GM19324 (cell line): ENCODE results near the gene TRAIP.
A peak's percentile ranks its signal among the peaks of the same experiment; 100 is the strongest.
"Not testable (repeated sequence)": the region's sequence is repeated elsewhere in the genome, so short reads cannot be mapped to it uniquely, and the experiment has no call there.

Experiments
- ATAC-seq: cut with Tn5 transposase; IDR thresholded peaks from one replicate; pipeline ENCODE4 v1.9.1; 2021; ENCODE audit warnings: mild to moderate bottlenecking, moderate library complexity; ENCODE audit not compliant: unreplicated experiment, low FRiP score

The TRAIP gene, protein sequence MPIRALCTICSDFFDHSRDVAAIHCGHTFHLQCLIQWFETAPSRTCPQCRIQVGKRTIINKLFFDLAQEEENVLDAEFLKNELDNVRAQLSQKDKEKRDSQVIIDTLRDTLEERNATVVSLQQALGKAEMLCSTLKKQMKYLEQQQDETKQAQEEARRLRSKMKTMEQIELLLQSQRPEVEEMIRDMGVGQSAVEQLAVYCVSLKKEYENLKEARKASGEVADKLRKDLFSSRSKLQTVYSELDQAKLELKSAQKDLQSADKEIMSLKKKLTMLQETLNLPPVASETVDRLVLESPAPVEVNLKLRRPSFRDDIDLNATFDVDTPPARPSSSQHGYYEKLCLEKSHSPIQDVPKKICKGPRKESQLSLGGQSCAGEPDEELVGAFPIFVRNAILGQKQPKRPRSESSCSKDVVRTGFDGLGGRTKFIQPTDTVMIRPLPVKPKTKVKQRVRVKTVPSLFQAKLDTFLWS

DNA sequence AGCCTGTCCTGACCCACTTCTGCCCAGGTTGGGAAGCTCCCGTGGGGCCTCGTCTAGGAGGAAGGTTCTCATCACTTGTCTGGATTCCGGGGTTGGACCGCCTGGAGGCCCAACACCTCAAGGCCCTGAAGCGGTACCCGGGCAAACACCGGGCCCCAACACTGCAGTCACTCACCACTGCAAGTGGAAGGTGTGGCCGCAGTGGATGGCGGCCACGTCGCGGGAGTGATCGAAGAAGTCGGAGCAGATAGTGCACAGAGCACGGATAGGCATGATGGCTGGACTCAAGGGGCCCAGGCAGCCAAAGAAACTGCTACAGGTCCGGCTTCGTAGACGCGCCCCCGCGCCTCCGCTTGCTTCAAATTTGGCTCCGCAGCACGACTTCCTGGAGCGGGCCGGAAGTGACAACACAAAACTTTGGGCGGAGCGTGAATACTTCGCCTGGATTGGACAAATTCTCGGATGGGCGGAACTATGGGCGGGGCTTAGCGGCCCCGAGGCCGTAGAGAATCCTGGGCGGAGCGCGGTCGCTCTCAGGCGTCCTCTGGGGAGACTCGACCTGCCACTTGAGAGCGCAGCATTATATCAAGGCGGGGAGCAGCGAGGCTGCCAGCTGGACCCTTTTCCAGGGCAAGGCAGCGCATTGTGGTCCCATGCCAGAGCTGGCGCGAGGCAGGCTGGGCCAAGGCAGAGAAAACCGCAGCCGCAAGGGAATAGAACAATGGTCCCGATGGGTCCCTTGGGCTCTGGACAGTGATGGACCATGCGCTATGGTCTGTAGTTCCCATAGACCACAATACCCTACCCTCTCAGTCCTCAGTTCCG is at the start of gene TRAIP:
Gene TRAIP, minus strand, starts transcription at position 384 of the 825 bp plus-strand sequence. Its CDS starts 111 bp downstream, at position 273.
- peak; percentile 91 for ATAC-seq

DNA sequence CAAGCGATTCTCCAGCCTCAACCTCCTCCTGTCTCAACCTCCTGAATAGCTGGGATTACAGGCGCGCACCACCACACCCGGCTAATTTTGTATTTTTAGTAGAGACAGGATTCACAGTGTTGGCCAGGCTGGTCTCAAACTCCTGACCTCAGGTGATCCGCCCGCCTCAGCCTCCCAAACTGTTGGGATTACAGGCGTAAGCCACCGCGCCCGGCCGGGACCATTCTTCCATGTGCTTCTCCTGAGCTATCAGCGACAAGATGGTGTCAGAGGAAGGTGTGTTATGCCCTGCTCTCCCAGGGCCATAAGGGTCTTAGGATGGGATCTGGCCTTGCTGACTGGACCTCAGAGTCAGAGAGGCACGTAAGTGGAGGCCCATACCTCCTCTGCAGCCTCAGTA is 48.1 kb upstream of the TRAIP start:
- not testable (repeated sequence) for ATAC-seq

DNA sequence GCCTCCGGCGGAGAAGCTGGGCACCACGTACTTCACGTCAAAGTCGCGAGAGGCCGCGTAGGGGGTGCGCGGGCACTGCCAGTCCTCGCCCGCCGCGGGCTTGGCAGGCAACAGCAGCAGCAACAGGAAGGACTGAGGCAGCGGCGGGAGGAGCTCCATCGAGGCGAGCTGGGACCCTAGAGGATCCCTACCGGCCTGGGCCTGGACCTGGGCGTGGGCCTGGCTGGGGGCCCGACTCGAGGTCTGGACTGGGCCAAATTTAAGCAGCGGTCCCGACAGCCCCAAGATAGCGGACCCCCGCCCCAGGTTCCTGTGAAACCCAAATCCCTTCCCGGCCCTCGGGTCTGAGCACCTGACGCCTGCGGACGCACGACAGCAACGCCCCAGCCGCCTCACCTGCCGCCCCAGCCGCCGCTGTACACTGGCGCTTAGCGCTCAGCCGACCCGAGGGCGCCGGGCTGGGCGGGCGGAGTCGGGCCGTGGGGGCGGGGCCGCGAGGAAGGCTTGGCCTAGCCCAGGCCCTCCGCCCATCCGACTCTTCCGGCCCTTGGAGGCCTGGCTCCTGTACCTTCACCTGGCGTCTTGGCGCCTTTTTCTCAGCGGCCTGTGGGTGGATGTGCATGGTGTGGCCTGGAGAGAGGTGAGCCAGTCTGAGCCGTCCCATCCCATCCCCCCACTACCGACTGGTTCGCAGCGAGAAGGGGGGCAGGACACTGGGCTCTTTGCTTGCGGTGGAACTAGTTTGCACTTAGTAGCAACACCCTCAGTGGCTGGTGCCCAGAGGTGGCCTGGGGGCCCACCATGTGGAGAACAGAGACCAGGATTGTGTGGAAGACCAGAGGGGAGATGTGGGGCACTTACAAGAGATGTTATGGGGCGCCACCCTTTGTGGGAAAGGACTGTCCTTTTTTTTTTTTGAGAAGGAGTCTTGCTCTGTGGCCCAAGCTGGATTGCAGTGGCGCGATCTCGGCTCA is 47.4 kb upstream of the TRAIP start, which contains the start of gene MST1R:
Gene MST1R, minus strand, starts transcription at position 423 of the 974 bp plus-strand sequence. Its CDS starts 264 bp downstream, at position 159.
- no peak for ATAC-seq

DNA sequence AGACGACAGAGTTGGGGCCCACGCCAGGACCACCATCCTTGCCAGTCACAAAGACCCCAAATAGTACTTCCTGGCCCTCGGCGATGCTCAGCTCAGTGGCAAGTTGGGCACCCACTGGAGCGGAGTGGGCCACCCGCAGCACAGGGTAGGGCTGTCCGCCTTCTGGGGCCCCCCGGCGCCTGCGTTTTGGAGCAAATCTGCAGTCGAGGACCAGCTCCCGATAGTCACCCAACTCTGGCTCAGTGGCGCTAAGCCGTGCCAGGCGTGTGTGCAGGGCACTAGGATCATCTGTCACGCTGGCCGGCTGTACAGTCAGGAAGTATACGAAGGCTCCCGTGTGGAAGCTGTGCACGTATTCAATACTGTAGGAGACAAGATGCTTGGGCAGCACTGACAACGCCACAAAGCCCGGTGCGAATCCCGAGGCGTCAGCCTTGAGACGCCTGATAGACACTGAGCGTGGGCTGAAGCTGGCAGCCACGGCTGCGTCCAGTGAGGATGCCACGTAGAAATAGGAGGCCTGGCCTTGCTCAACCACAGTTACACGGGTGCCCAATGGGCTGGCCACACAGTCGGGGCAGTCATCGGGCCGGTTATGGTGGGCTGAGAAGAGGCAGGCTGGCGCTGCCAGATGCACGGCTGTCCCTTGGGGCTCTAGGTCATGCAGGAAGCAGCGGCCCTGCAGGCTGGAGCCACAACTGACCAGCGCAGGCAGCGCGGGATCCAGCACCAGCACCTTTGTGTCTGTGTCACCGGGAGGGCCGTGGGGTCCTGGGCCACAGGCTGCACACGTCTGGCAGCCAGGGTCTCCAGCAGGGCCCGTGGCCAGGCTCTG is 46.4 kb upstream of the TRAIP start:
- ATAC-seq, result no peak

DNA sequence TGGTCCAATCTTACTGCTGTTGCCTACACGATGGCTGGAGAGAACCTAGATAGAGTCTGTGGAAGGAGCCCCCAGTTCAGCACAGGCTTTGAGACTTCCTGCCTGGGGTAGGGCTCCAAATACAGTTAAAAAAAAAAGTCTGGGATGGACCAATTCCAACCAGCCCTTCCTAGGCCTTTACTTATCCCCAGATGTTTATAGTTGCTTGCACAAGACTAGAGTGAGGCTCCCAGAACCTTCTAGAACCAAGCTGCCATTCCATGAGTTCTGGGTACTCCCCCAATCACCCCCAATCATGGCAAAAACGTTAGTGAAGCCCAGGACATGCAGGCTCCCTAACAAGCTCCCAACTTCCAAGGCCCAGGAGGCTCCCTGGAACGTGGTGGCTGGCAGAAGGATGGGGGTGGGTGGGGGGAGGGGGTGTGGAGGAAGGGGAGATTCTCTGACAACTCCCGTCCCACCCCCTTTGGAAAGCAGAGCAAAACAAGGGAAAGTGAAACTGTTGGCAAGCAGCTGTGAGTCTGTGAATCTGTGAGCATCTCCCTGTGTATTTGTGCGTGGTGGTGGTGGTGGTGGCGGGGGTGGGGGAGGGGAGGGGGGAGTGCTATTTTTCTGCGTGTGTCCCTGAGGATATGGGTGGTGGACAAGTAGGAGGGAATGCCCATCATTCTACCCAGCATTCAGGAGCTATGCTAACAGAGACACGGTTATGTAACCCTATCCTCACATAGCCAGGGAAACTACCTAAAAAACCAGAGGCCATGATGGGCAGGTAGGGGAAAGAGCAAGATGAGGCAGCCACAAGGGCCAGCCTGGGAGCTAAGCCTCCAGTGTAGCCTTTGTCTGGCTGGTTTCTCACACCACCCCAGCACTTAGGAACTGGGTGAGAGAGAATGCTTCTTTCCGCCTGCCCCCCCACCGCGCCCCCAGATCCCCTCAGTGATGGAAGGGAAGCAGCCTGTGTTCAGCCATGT is 45.3 kb upstream of the TRAIP start:
- ATAC-seq, result no peak

DNA sequence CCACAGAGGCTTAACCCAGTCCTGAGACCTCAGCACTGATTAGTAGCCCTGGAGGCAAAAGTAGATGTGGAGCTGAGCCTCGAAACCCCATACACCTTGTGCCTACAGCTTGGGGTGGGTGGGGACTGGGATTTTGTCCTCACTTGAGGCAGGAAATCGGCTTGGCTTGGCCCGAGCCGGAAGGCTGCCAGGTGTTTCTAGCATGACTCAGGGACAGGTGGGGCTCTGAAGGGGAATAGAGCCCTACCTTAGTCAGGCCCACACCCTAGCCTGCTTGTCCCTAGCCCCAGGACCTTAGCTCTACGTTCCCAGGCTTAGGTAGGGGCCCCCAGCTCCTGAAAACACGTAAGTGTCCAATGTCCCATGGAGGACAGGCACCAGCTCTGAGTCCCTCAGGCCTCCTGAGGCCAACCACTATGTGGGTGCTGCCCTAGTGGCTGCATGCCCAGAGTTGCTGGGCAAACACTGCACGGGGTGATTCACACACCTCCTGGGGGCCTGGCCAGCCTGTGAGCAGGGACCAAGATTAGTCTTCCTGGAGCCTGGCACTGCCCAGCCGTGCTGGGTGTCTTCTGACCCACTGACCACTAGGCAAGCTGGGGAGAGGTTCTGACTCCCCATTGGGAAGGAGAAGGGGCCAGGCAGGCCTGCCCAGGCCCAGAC is 44.3 kb upstream of the TRAIP start:
- ATAC-seq, result no peak

DNA sequence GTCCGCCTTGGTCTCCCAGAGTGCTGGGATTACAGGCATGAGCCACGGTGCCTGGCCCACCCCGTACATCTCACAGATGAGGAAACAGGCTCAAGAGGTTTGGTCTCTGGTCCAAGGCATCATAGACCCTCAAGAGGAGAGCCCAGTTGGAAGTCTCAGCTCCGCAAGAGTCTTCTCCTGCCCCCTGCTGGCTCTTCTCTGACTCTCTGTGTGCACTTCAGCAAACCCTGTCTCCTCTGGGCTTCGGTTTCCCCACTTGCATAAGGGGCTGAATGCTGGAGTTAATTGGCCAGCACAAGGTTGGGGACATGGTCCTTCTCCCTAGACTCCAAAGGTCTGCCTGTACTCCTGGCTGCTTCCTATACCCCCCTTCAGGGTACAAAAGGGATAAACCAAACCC is 43.5 kb upstream of the TRAIP start:
- no peak for ATAC-seq

DNA sequence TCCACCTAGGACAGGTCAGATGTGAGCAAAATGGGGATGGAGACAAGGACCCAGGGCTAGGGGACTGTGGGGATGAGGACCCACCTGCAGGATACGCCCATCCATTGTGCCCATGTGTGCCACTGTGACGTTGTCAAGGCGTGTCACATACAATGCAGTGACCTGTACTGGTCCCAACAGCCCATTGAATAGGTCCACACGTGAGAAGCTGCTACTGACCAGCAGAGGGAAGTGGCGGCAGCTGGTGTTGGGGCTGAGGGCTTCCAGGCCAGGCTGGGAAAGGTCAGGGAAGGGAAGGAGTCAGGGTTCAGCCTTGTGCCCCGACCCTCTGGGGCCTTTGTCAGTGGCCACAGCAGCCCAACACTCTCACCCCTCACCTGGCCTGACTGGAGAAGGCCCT is 42.6 kb upstream of the TRAIP start:
- ATAC-seq, result no peak

DNA sequence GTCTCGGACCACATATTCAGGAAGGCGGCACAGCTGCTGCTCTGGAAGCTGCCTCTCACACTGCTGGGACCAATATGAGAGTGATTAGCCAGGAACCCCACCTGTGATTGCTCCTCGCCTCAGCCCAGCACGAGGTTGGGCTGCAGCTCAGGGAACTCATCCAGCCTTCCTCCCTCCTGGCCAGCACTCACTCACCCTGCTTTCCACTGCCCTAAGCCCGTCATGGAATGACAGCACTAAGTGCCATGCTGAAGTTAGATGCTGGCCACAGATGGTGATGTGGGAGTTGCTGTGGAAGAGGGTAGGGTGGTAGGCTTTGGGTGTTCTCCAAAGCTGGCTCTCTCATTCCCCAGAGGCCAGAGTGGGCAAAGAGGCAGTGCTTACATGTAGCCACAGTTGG is 40.0 kb upstream of the TRAIP start:
- ATAC-seq, result no peak

DNA sequence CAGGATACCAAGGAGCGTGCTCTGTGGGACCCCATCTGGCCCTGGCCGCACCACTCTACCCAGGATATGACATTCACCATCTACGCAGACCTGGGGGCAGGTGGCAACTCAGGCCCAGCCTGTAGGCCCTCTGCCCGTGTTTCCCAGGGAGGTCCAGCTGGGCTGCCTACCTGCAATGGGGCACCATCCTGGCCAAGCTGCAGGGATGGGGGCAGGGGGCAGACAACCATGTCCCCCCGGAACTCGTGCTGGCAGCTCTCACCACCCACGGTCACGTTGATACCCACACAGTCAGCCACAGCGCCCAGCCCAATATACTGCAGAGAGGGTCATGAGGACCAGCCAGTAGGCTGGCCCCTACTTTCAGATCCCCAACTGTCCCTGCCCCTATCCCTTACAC is 39.4 kb upstream of the TRAIP start:
- ATAC-seq, result no peak

DNA sequence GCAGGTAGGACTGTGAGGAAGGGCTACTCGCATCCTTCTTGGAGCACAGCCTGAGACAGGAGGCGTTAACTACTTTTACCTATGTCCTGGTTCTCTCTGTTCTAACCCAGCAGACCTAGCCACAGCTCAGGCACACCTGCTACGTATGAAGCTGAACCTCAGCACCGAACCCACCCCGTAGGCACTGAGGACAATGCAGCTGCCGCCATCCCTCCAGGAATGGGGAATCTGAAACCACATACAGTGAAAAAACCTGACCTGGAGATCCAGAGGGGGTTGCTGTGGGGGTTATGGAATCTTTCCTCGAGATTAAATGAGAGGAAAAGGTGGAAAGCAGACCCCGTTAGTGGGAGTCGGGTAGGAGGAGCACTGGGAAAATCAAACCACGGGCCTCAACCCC is 32.9 kb upstream of the TRAIP start:
- ATAC-seq, result no peak

DNA sequence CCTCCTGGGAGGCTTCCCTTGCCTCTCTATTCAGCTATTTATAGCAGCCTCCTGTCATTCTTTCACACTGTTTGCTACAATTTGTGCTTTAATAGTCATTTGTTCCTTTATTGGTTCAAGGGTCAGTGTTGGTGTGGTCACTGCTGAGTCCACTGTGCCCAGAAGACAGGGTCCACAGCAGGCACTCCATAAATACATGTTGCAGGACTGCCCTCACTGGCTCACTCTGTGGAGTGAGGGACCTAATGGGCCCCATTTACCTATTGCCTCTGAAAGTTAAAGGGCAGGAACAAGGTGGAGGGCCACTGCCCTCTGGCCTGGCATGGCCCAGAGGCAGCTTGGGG is 30.5 kb upstream of the TRAIP start:
- ATAC-seq, result no peak

DNA sequence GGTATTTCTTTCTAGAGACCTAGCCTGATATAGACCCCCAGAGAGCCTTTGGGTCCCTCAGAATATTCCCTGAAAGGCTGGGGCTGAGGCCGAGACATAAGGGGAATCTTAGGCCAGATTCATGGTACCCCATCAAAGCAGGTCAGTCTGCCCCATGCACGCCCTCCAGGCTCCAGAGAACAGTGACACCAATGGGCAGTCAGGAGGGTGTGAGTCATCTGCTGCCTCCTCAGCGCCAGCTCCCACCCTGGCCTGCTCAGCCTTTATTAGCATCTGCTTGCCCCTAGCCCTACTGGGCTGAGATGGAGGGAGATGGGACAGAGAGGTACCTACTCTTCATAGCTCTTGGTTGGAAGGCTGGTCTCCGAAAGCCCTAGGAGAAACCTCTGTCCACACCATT is 27.6 kb upstream of the TRAIP start:
- ATAC-seq, result no peak

DNA sequence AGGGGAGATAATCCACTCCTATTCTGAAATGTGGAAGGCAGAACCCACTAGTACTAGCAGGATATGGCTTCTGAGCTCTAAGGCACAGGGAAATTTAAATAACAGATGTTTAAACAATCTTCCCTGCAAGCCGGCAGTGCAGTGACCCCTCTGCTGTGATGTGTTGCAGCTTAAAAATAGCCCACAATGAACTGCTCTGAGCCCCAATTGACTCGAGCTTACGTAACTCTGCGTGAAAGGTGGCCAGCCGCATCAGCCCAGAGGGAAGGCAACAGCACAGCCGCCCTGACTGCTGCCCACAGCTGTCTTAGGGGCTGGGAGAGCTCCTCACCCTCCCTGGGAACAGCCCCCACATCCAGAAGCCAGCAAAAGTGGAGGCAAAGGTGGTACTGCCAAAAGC is 25.8 kb upstream of the TRAIP start:
- no peak for ATAC-seq

DNA sequence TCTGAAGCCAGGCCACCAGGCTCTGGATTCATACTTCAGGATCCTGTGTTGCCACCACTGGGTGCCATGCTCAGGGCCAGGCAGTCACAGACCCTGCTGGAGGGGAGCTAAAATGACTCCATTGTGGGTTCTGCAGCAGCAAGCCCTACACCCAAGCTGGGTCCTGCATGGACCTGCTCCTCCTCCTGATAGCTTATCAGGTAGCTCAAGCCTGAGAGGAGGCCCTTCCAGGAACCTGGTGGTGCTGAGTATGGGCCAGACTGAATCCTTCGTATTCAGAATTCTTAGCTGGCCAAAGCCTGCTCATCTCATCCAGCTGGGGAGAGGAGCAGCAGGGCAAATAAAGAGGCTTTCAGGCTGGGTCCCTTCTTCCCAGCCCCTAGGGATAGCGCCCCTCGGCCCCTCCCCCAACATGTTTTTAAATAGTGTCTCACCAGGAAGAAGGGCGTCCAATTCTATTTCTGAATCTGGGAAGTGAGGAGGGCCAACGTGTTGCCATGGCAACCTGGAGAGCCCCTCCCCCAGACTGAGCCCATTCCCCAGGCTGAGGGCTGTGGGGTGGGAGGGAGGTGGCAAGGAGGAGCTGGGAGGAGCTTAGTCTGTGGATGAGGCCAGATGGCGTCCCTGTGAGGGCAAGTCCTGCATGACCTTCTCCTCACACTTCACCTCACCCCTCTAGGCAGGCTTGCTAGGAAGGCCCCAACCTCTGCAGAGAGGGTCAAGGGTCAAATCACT is 24.4 kb upstream of the TRAIP start:
- ATAC-seq, result no peak

DNA sequence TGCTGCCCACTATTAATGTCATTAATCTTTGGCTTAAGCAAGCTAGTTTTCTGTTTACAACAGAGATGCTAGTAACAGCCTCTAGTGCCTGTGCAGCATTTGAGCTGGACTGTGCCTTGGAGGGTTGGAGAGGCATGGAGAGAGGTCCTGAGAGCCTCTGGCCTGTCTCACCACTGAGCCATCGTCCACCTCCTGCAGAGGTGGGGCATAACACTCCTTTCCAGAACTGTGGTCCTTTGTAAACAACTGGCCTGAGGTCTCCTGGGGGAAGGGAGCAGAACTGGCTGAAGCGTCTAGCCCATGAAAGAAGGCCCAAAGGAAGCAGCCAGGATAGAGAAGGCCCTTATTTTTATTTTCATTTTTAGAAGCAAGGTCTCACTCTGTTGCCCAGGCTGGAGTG is 23.4 kb upstream of the TRAIP start:
- no peak for ATAC-seq

DNA sequence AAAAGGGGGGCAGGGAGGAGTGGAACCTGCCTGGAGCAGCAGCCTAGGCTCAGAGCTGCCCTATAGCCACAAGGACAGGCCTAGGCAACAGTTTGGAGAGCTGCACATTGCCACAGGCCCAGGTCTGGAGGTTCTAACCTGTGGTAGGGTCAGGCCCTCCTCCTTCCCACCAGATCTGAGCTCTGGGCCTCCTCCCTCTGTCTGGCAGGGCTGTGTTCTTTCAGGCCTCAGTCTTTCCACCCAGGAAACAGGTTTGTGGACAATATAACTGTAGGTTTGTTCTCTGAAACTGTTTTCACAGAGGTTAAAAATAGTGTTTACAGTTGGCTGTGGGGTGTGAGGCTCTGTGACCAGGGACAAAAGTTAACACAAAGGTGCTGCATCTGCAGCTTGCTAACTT is 22.3 kb upstream of the TRAIP start:
- no peak for ATAC-seq
